HepG2 (cell line): ENCODE data around the gene NPEPL1. TPM values are rescaled to one million over a fixed set of nuclear protein-coding genes. Genes with fewer than 3 reads are reported as not detected.

Experiments
- ATAC-seq: fragments of 200-7000 bp; cut with Tn5 transposase; 3 replicates; pipeline ENCODE4 v1.9.1; 2020; ENCODE audit warnings: mild to moderate bottlenecking, moderate library complexity
- BruUV-seq: library from RNA; stranded (reverse); fragments of 400-500 nt; replicated peaks from 2 replicates; lab custom pipeline; 2021; lab: Mats Ljungman, UMichigan
- CTCF ChIA-PET: fragments of 300-600 bp; formaldehyde crosslinking; extraction: SDS; loops from one replicate; lab custom pipeline; 2021; ENCODE audit warnings: low total read pairs, inconsistent platforms, low intra/inter-chr PET ratio; lab: Yijun Ruan, JAX
- POLR2A ChIA-PET: fragments of 350-600 bp; sonication (Branson Sonifier 250); formaldehyde crosslinking; loops from one replicate; lab custom pipeline; 2020; ENCODE audit warnings: antibody characterized with exemption, inconsistent platforms; lab: Yijun Ruan, JAX
- DNase-seq: peaks from one replicate; pipeline ENCODE4 v3.0.0-alpha.2; 2015; ENCODE audit warnings: low spot score
- FAIRE-seq: peaks from 3 replicates; lab custom pipeline; 2011; peaks lifted over from hg19 to GRCh38; lab: Jason Lieb, UNC
- H2AFZ ChIP-seq: one replicate; pipeline ENCODE4 v1.6.1; 2011; ENCODE audit warnings: low read length, inconsistent platforms
- H3K27ac ChIP-seq: fragments of 300-600 bp; 3 replicates; pipeline ENCODE4 v1.8.0; 2011; ENCODE audit warnings: mixed run types, mild to moderate bottlenecking, mixed read lengths, low read length, inconsistent platforms; ENCODE audit not compliant: insufficient read depth; ENCODE audit errors: extremely low read length
- H3K27me3 ChIP-seq, 2 experiments: fragments of 200-600 bp in 1 of 2; 2 replicates in 1 of 2; 3 replicates in 1 of 2; pipeline versions ENCODE4 v1.6.0 to v1.8.0; 2011; ENCODE audit warnings: low read length in 2 of 2, mild to moderate bottlenecking in 2 of 2, moderate library complexity in 2 of 2, inconsistent platforms in 1 of 2; ENCODE audit not compliant: insufficient read depth in 2 of 2, control insufficient read depth in 1 of 2
- H3K36me3 ChIP-seq, 2 experiments: fragments of 200-600 bp in 1 of 2; replicated peaks in 1 of 2; 2 replicates in 1 of 2; 3 replicates in 1 of 2; pipeline versions ENCODE4 v1.5.1 to v1.8.0; 2011; ENCODE audit warnings: low read length in 2 of 2, inconsistent platforms in 1 of 2; ENCODE audit not compliant: insufficient read depth in 2 of 2, control insufficient read depth in 1 of 2
- H3K4me1 ChIP-seq: 2 replicates; pipeline ENCODE4 v1.5.1; 2012; ENCODE audit warnings: low read length, inconsistent platforms; ENCODE audit not compliant: insufficient read depth
- H3K4me2 ChIP-seq: 2 replicates; pipeline ENCODE4 v1.6.0; 2011; ENCODE audit warnings: low read depth, low read length, inconsistent platforms
- H3K4me3 ChIP-seq, 3 experiments: fragments of 200-600 bp in 1 of 3; sonication (generic), shearing (Covaris generic) in 1 of 3; replicated peaks in 1 of 3; 2 replicates each; pipeline ENCODE4 v1.5.1; 2011 to 2016; ENCODE audit warnings: low read length in 3 of 3, inconsistent platforms in 2 of 3, low read depth in 2 of 3, mild to moderate bottlenecking in 2 of 3, control low read depth in 1 of 3, mixed read lengths in 1 of 3; ENCODE audit not compliant: insufficient read depth in 1 of 3
- H3K79me2 ChIP-seq: one replicate; pipeline ENCODE4 v1.6.1; 2011; ENCODE audit warnings: low read length, inconsistent platforms; ENCODE audit not compliant: insufficient read depth
- H3K9ac ChIP-seq: 2 replicates; pipeline ENCODE4 v1.6.0; 2011; ENCODE audit warnings: mild to moderate bottlenecking, low read depth, low read length, inconsistent platforms; ENCODE audit not compliant: insufficient read depth
- H3K9me3 ChIP-seq: 2 replicates; pipeline ENCODE4 v1.5.1; 2012; ENCODE audit warnings: mild to moderate bottlenecking, low read length
- H4K20me1 ChIP-seq: 2 replicates; pipeline ENCODE4 v1.6.0; 2011; ENCODE audit warnings: inconsistent platforms, mild to moderate bottlenecking, low read length, moderate library complexity; ENCODE audit not compliant: insufficient read depth
- AGO1 ChIP-seq: fragments of 200-400 bp; formaldehyde crosslinking; IDR thresholded peaks from 2 replicates; pipeline ENCODE4 v1.6.1; 2017; ENCODE audit warnings: mild to moderate bottlenecking, low read depth, low read length, moderate library complexity; ENCODE audit not compliant: poor library complexity, severe bottlenecking
- ARID2 ChIP-seq: sonication (generic); formaldehyde crosslinking; IDR thresholded peaks from 2 replicates; pipeline ENCODE4 v1.8.1; 2022; ENCODE audit warnings: mild to moderate bottlenecking, missing genetic modification reagents, borderline replicate concordance
- RBM39 ChIP-seq: fragments of 200-400 bp; formaldehyde crosslinking; IDR thresholded peaks from one replicate; pipeline ENCODE4 v1.6.1; 2018; ENCODE audit warnings: antibody characterized with exemption, mild to moderate bottlenecking, low read depth, low read length; ENCODE audit not compliant: poor library complexity, severe bottlenecking
- RFXANK ChIP-seq: IDR thresholded peaks from 2 replicates; pipeline ENCODE4 v1.6.1; 2016
- SMAD1 ChIP-seq: sonication (generic); formaldehyde crosslinking; IDR thresholded peaks from 2 replicates; pipeline ENCODE4 v1.4.0; 2020; ENCODE audit warnings: missing genetic modification reagents, low read depth, mild to moderate bottlenecking, borderline replicate concordance
- TRIM24 ChIP-seq: sonication (generic); formaldehyde crosslinking; IDR thresholded peaks from 2 replicates; pipeline ENCODE4 v1.8.0; 2022; ENCODE audit warnings: mild to moderate bottlenecking, missing genetic modification reagents
- ZFY ChIP-seq: sonication (generic); formaldehyde crosslinking; IDR thresholded peaks from 2 replicates; pipeline ENCODE4 v1.4.0; 2020; ENCODE audit warnings: missing genetic modification reagents
- ZNF3 ChIP-seq: IDR thresholded peaks from 2 replicates; pipeline ENCODE4 v1.7.0; 2017; ENCODE audit warnings: inconsistent platforms
- ZNF30 ChIP-seq: sonication (generic); formaldehyde crosslinking; IDR thresholded peaks from 2 replicates; pipeline ENCODE4 v1.5.0; 2020; ENCODE audit warnings: mild to moderate bottlenecking, missing genetic modification reagents
- ZNF644 ChIP-seq: IDR thresholded peaks from 2 replicates; pipeline ENCODE4 v1.6.1; 2016; ENCODE audit warnings: low read depth
- WGBS: methylation state at CpG from one replicate; pipeline ENCODE4 v1.1.6; 2017; ENCODE audit warnings: low lambda C conversion rate; 5-methylcytosine and 5-hydroxymethylcytosine counted together
- in situ Hi-C: cut with HindIII; loops from 2 replicates; pipeline ENCODE4 v1.10.0; 2017; ENCODE audit warnings: low pct_unique_long_range_greater_than_20kb; ENCODE audit not compliant: extremely low pct_ligation_motif_present
- intact Hi-C: fragments of 100-400 bp; cut with micrococcal nuclease; formaldehyde crosslinking; loops from one replicate; pipeline ENCODE4 v1.10.0; 2022; ENCODE audit not compliant: unreplicated experiment
- polyA plus RNA-seq, 8 experiments: library from polyadenylated mRNA; depleted of rRNA in 3 of 8; stranded (reverse) in 7 of 8; unstranded in 1 of 8; fragments of >200 nt; fragmentation: Illumina TruSeq in 4 of 8; extraction: Trizol in 4 of 8; gene quantifications; 2 replicates each; pipeline versions ENCODE4 v1.2.1 to v1.2.3, GENCODE V29; 2011 to 2016; ENCODE audit warnings: low read depth in 4 of 8, missing spikeins in 1 of 8, mixed read lengths in 1 of 8; ENCODE audit not compliant: insufficient read depth in 1 of 8
- total RNA-seq, 5 experiments: library from RNA; depleted of rRNA; stranded (reverse); fragments of >200 nt; fragmentation: Illumina TruSeq; extraction: Trizol; gene quantifications; 2 replicates each; pipeline ENCODE4 v1.2.3, GENCODE V29; 2016; ENCODE audit warnings: low read depth in 1 of 5
- TF ChIP-seq, protein P1 (sequence below): sonication (generic); formaldehyde crosslinking; conservative IDR thresholded peaks from 2 replicates; pipeline ENCODE4 v1.4.0; 2020; ENCODE audit warnings: missing genetic modification reagents
- TF ChIP-seq, protein P2 (sequence below): IDR thresholded peaks from 2 replicates; pipeline ENCODE4 v1.6.1; 2016; ENCODE audit warnings: missing compliant biosample characterization, missing genetic modification reagents, borderline replicate concordance
- TF ChIP-seq, protein P3 (sequence below): IDR thresholded peaks from 2 replicates; pipeline ENCODE4 v1.6.1; 2016; ENCODE audit warnings: low read depth
- TF ChIP-seq, protein P4 (sequence below): sonication (generic); formaldehyde crosslinking; IDR thresholded peaks from 2 replicates; pipeline ENCODE4 v1.8.1; 2023; ENCODE audit warnings: mild to moderate bottlenecking, inconsistent platforms, moderate library complexity, missing genetic modification reagents, borderline replicate concordance

The NPEPL1 gene
- total and polyA plus RNA-seq, 2 of the 13 experiments (the other 11 are each of a cell fraction or from before 2014, with no cell fraction given), result 4.1 to 7.5 TPM

DNA sequence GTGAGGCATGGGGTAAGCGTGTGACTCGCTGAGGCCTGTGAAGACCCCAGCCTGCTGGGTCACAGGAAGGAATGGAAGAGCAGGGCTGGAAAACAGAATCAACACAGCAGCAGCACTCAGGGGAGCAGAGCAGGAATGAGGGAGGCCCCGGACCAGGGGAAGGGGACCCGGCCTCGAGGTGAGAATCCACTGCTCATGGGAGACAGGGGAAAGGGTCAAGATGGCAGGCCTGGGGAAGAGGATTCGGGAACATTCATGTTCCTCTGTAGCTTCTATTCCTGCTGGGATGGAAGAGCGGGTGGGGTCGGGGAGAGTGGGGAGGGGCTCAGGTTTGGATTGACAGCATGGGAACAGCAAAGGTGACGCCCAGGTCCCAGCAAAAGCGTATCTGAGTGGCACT is 59.4 kb downstream of the NPEPL1 start:
- Histone ChIP-seq H3K27ac (no peak overlapping the region), H4K20me1 (no peaks in the 10 kb centered on the region), H3K9me3 (no peaks in the 10 kb centered on the region), H3K4me1 (no peaks in the 10 kb centered on the region), H3K4me3 (no peak overlapping the region), H3K79me2 (no peaks in the 10 kb centered on the region), H3K36me3 (no peaks in the 10 kb centered on the region), H2AFZ (no peak overlapping the region), H3K4me2 (no peak overlapping the region), H3K9ac (no peak overlapping the region), H3K27me3 (peaks cover 16 to 77% of the 10 kb centered on the region in 2 experiments)
- FAIRE-seq, result no peak
- intact Hi-C loops (no loop called here), in situ Hi-C loops (no loop called here)
- TF ChIP-seq AGO1 (no peak), TRIM24 (CRISPR knock-in tag) (no peak), RBM39 (no peak), RFXANK (CRISPR knock-in tag) (no peak), ZNF644 (CRISPR knock-in tag) (no peak), ARID2 (CRISPR knock-in tag) (no peak), SMAD1 (CRISPR knock-in tag) (no peak), ZNF3 (CRISPR knock-in tag) (no peak), ZNF30 (CRISPR knock-in tag) (no peak), ZFY (CRISPR knock-in tag) (no peak)
- TF ChIP-seq, protein P1, sequence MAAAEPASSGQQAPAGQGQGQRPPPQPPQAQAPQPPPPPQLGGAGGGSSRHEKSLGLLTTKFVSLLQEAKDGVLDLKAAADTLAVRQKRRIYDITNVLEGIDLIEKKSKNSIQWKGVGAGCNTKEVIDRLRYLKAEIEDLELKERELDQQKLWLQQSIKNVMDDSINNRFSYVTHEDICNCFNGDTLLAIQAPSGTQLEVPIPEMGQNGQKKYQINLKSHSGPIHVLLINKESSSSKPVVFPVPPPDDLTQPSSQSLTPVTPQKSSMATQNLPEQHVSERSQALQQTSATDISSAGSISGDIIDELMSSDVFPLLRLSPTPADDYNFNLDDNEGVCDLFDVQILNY (CRISPR knock-in tag), result no peak
- TF ChIP-seq, protein P2, sequence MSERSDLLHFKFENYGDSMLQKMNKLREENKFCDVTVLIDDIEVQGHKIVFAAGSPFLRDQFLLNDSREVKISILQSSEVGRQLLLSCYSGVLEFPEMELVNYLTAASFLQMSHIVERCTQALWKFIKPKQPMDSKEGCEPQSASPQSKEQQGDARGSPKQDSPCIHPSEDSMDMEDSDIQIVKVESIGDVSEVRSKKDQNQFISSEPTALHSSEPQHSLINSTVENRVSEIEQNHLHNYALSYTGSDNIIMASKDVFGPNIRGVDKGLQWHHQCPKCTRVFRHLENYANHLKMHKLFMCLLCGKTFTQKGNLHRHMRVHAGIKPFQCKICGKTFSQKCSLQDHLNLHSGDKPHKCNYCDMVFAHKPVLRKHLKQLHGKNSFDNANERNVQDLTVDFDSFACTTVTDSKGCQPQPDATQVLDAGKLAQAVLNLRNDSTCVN (CRISPR knock-in tag), result no peak
- TF ChIP-seq, protein P3, sequence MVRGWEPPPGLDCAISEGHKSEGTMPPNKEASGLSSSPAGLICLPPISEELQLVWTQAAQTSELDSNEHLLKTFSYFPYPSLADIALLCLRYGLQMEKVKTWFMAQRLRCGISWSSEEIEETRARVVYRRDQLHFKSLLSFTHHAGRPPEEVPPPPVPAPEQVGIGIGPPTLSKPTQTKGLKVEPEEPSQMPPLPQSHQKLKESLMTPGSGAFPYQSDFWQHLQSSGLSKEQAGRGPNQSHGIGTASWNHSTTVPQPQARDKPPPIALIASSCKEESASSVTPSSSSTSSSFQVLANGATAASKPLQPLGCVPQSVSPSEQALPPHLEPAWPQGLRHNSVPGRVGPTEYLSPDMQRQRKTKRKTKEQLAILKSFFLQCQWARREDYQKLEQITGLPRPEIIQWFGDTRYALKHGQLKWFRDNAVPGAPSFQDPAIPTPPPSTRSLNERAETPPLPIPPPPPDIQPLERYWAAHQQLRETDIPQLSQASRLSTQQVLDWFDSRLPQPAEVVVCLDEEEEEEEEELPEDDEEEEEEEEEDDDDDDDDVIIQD (CRISPR knock-in tag), result no peak
- TF ChIP-seq, protein P4, sequence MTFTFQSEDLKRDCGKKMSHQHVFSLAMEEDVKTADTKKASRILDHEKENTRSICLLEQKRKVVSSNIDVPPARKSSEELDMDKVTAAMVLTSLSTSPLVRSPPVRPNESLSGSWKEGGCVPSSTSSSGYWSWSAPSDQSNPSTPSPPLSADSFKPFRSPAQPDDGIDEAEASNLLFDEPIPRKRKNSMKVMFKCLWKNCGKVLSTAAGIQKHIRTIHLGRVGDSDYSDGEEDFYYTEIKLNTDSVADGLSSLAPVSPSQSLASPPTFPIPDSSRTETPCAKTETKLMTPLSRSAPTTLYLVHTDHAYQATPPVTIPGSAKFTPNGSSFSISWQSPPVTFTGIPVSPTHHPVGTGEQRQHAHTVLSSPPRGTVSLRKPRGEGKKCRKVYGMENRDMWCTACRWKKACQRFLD (CRISPR knock-in tag), result no peak
- ChIA-PET POLR2A (no interaction called here), CTCF (no interaction called here)
- no peak for ATAC-seq
- no TSS peak for BruUV-seq
- no peak for DNase-seq
- WGBS, result 7% methylated on average over 10 of the region's 10 CpGs
